ENCODE results near the gene CCDC112. TPM values are rescaled to one million over a fixed set of nuclear protein-coding genes. Genes with fewer than 3 reads are reported as not detected.

Gene CCDC112
- total and polyA plus RNA-seq, 7 donors = 0.85 to 2.2 (median 2.0) TPM

DNA sequence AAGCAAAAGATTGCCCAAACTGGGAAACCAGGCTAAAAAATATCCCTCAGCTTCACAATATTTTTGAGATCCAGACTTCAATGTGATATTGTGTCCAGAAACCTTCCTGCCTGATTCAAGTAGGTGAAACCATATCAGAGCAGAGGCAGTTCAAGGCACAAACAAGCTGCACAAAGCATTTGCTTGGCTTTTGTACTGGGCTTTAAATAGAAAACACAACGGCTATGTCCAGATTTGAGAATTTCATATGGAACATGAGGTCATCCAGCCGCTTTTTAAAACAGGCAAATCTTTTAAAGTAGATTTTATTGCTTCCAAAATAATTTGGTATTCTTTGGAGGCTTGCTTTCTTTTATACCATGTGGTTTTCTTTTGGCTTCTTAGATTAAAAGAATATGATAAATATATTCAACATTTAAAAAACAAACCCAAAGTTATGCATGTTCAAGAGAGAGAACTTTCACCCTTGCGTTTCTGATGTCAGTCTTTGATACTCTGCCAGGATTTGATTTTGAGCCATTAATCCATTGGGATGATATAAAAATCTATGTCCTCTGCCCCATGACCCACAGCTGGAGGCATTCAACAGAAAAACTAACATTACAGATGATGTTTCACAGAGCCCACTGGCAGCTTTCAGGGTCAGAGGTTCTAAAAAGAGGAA is 29.0 kb upstream of the CCDC112 start:
- intact Hi-C loops (cut with DNase I) = no loop called here
- Histone ChIP-seq H3K4me1 (peaks cover 11% of the 10 kb centered on the region), H3K27me3 (ENCODE audit: insufficient read depth in 3 of 3, low read length in 2 of 3) (no peaks in the 10 kb centered on the region), H3K27ac (no peak overlapping the region), H3K9me3 (no peaks in the 10 kb centered on the region), H3K36me3 (ENCODE audit: insufficient read depth in 1 of 2, low read depth in 1 of 2) (no peaks in the 10 kb centered on the region), H3K4me3 (no peak overlapping the region)
- peak in 1 of 4 donors; percentile 55 for ATAC-seq
- 23 to 29% (median 25%) methylated on average over 3 of the region's 3 CpGs for WGBS, 3 donors
- DNase-seq = no peak
- no peak for TF ChIP-seq CTCF (IDR thresholded peaks at IDR 0.05)

- Histone ChIP-seq H3K4me1 (peaks cover 11% of the 10 kb centered on the region), H3K9me3 (no peaks in the 10 kb centered on the region), H3K4me3 (no peak overlapping the region), H3K27me3 (ENCODE audit: insufficient read depth in 3 of 3, low read length in 2 of 3) (no peaks in the 10 kb centered on the region), H3K36me3 (ENCODE audit: insufficient read depth in 1 of 2, low read depth in 1 of 2) (no peaks in the 10 kb centered on the region), H3K27ac (no peak overlapping the region)
- DNase-seq (no peak), ATAC-seq (no peak)
- WGBS, 3 donors = 80 to 93% (median 80%) methylated on average over 2 of the region's 2 CpGs
- intact Hi-C loops (cut with DNase I) = no loop called here
- no peak for TF ChIP-seq CTCF (IDR thresholded peaks at IDR 0.05)
Measured at GRCh38 chr5:115324021-115324420, 27.6 kb upstream of the CCDC112 start.

GRCh38 chr5:115322729-115323128 is 26.3 kb upstream of the CCDC112 start:
- intact Hi-C loops (cut with DNase I) = no loop called here
- Histone ChIP-seq H3K4me1 (peaks cover 11% of the 10 kb centered on the region), H3K9me3 (no peaks in the 10 kb centered on the region), H3K27ac (no peak overlapping the region), H3K27me3 (ENCODE audit: insufficient read depth in 3 of 3, low read length in 2 of 3) (no peaks in the 10 kb centered on the region), H3K36me3 (ENCODE audit: insufficient read depth in 1 of 2, low read depth in 1 of 2) (no peaks in the 10 kb centered on the region), H3K4me3 (no peak overlapping the region)
- no peak for ATAC-seq
- no peak for DNase-seq
- TF ChIP-seq CTCF (IDR thresholded peaks at IDR 0.05) = no peak
- 76 to 97% (median 97%) methylated on average over 2 of the region's 2 CpGs for WGBS, 3 donors

DNA sequence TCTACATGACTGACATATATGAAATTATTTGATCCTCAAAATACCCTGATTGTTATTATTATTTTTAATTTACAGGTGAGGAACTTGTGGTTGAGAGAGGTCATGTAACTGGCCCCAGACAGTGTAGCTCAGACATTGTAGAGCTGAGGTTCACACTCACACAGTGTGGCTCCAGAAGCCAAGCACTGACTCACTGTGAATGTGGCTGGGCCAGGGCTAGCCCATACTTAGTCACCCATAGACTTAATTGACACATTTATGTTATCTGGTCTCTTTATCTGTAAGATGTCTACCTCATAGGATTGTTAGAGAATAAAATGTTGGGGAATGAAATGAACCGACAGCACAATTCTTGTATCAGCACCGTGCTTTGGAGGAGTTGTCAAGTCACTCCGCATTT is 24.9 kb upstream of the CCDC112 start:
- Histone ChIP-seq H3K9me3 (no peaks in the 10 kb centered on the region), H3K4me3 (no peak overlapping the region), H3K36me3 (ENCODE audit: insufficient read depth in 1 of 2, low read depth in 1 of 2) (no peaks in the 10 kb centered on the region), H3K4me1 (peaks cover 8% of the 10 kb centered on the region), H3K27ac (no peak overlapping the region), H3K27me3 (ENCODE audit: insufficient read depth in 3 of 3, low read length in 2 of 3) (no peaks in the 10 kb centered on the region)
- ATAC-seq (no peak), DNase-seq (no peak)
- WGBS, 3 donors = 95 to 97% (median 97%) methylated on average over 3 of the region's 3 CpGs
- TF ChIP-seq CTCF (IDR thresholded peaks at IDR 0.05) = no peak
- intact Hi-C loops (cut with DNase I) = no loop called here

- DNase-seq (no peak), ATAC-seq (no peak)
- no peaks in the 10 kb centered on the region for H3K9me3 ChIP-seq
- H3K4me1 ChIP-seq = peaks cover under 1% of the 10 kb centered on the region
- H3K36me3 ChIP-seq (ENCODE audit: insufficient read depth in 1 of 2, low read depth in 1 of 2) = no peaks in the 10 kb centered on the region
- 44 to 52% (median 46%) methylated on average over 1 of the region's 1 CpG for WGBS, 3 donors
- H3K4me3 ChIP-seq = no peak overlapping the region
- H3K27me3 ChIP-seq (ENCODE audit: insufficient read depth in 3 of 3, low read length in 2 of 3) = no peaks in the 10 kb centered on the region
- TF ChIP-seq CTCF (IDR thresholded peaks at IDR 0.05) = no peak
- no peak overlapping the region for H3K27ac ChIP-seq
- intact Hi-C loops (cut with DNase I) = no loop called here
Measured at GRCh38 chr5:115320515-115320914, 24.1 kb upstream of the CCDC112 start.

All from psoas muscle (tissue), 8 donors.